ENCODE measurements around the gene CCT8L2. TPM values are rescaled to one million over a fixed set of nuclear protein-coding genes. Genes with fewer than 3 reads are reported as not detected.
"Not testable (repeated sequence)": the region's sequence is repeated elsewhere in the genome, so short reads cannot be mapped to it uniquely, and the experiment has no call there.

The CCT8L2 gene
- total RNA-seq, 1 donor from 2014 or later = not detected

- DNase-seq = no peak
These were observed 33.3 kb downstream of the CCT8L2 start for GRCh38 chr22:16559056-16559955.

GRCh38 chr22:16558376-16558945, 34.1 kb downstream of the CCT8L2 start:
- DNase-seq = not testable (repeated sequence)

GRCh38 chr22:16557511-16557910, 35.1 kb downstream of the CCT8L2 start:
- DNase-seq = not testable (repeated sequence)

GRCh38 chr22:16555077-16555994, 37.3 kb downstream of the CCT8L2 start:
- not testable (repeated sequence) for DNase-seq

- DNase-seq = not testable (repeated sequence)
These were observed 49.3 kb downstream of the CCT8L2 start for GRCh38 chr22:16543310-16543709.

Other genes starting within 250 kb of the CCT8L2 start
- not detected for gene XKR3, start 232.6 kb upstream of the CCT8L2 start, total RNA-seq